ENCODE measurements around the gene LIF. TPM values are rescaled to one million over a fixed set of nuclear protein-coding genes. Genes with fewer than 3 reads are reported as not detected.
"Not testable (repeated sequence)": the region's sequence is repeated elsewhere in the genome, so short reads cannot be mapped to it uniquely, and the experiment has no call there.

LIF gene
- total RNA-seq, 1 donor from 2014 or later: 18.9 TPM

GRCh38 chr22:30238136-30238535 lies 8.4 kb downstream of the LIF start:
- no peak for TF ChIP-seq CTCF (IDR thresholded peaks at IDR 0.05)
- Mint-ChIP-seq H3K4me1 (ENCODE audit: low read depth) (peaks cover 91% of the 10 kb centered on the region), H3K36me3 (ENCODE audit: low read depth) (no peaks in the 10 kb centered on the region), H3K27ac (ENCODE audit: unreplicated experiment) (peak overlapping the region; percentile 77), H3K9me3 (ENCODE audit: low read depth) (no peaks in the 10 kb centered on the region), H3K27me3 (ENCODE audit: low read depth) (no peaks in the 10 kb centered on the region), H3K4me3 (ENCODE audit: unreplicated experiment) (no peak overlapping the region)
- DNase-seq (ENCODE audit: low spot score): no peak

DNA sequence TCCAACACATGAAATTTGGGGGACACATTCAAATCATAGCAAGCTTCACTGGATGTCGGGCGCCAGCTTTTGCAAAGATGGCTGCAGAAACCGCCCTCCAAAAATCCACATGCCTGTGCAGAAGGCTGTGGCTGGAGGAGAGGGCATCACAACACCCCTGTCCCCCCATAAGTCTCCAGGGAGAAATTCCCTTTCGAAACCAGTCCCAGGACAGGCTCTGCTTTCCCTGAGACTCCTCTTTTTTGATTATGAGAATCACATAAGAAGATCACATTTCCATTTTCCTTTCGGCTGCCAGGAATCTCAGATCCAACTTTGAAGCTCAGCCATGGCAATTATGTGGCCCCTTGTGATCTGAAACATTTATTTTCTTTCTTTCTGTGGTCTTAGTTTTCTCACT lies 9.7 kb downstream of the LIF start:
- Mint-ChIP-seq H3K27ac (ENCODE audit: unreplicated experiment) (peak overlapping the region; percentile 88), H3K4me3 (ENCODE audit: unreplicated experiment) (no peak overlapping the region), H3K9me3 (ENCODE audit: low read depth) (no peaks in the 10 kb centered on the region), H3K27me3 (ENCODE audit: low read depth) (no peaks in the 10 kb centered on the region), H3K36me3 (ENCODE audit: low read depth) (no peaks in the 10 kb centered on the region), H3K4me1 (ENCODE audit: low read depth) (peaks cover 91% of the 10 kb centered on the region)
- DNase-seq (ENCODE audit: low spot score): no peak
- TF ChIP-seq CTCF (IDR thresholded peaks at IDR 0.05): no peak

DNA sequence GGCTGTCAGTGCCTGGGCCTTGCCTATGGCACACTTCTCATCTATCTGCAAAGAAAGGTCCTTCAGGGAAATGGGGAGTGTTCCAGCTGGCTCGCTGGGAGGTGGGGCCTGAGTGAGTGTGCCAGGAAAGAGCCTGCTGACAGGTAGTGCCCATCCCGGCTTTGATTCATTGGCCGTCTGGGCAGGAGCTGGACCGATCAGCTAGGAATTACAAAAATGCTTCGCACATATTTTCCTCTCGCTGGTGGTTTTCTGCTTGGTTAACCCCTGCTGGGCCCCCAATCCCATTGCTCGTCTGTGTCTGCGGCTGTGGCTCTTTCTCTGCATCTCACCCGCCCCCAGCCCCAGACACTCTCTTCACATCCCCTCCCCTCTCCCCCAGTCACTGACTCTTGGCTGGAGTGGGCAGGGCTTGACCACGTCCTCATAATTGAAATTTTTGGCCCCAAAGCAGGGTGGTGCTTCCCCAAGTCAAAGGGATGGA lies 10.8 kb downstream of the LIF start:
- peak; percentile 93 for DNase-seq (ENCODE audit: low spot score)
- Mint-ChIP-seq H3K27ac (ENCODE audit: unreplicated experiment) (peak overlapping the region; percentile 88), H3K36me3 (ENCODE audit: low read depth) (no peaks in the 10 kb centered on the region), H3K4me3 (ENCODE audit: unreplicated experiment) (no peak overlapping the region), H3K9me3 (ENCODE audit: low read depth) (no peaks in the 10 kb centered on the region), H3K27me3 (ENCODE audit: low read depth) (no peaks in the 10 kb centered on the region), H3K4me1 (ENCODE audit: low read depth) (peaks cover 80% of the 10 kb centered on the region)
- TF ChIP-seq CTCF (IDR thresholded peaks at IDR 0.05): no peak

DNA sequence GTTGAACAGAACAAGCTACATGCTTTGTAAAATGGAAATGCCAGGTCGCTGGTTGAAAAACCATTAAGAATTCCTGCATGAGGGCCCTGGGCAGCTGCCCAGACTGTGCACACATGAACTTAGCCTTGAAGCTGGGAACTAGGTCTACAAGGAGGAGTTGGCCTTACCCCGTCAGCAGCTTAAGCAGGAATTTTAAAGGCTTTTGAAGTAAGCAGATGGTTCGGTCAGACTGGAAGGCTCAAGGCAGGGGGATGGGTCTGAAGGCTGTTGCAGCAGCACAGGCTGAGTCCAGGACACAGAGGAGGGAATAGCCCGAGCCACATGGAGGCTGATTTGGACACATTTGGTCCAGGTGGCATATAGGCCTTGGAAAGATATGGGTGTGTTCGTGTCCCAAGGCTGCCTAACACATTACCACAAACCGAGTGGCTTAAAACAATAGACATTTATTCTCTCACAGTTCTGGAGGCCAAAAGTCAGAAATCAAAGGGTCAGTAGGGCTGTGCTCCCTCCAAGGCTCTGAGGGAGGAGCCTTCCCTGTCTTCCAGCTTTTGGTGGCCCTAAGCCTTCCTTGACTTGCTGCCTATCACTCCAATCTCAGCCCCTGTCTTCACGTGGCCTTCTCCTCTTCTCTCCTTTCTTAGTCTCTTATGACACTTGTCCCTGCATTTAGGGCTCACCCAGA lies 11.6 kb downstream of the LIF start:
- peak overlapping the region; percentile 88 for H3K27ac Mint-ChIP-seq (ENCODE audit: unreplicated experiment)
- H3K27me3 Mint-ChIP-seq (ENCODE audit: low read depth): no peaks in the 10 kb centered on the region
- H3K9me3 Mint-ChIP-seq (ENCODE audit: low read depth): no peaks in the 10 kb centered on the region
- no peak for DNase-seq (ENCODE audit: low spot score)
- TF ChIP-seq CTCF (IDR thresholded peaks at IDR 0.05): no peak
- no peak overlapping the region for H3K4me3 Mint-ChIP-seq (ENCODE audit: unreplicated experiment)
- no peaks in the 10 kb centered on the region for H3K36me3 Mint-ChIP-seq (ENCODE audit: low read depth)
- H3K4me1 Mint-ChIP-seq (ENCODE audit: low read depth): peaks cover 73% of the 10 kb centered on the region

DNA sequence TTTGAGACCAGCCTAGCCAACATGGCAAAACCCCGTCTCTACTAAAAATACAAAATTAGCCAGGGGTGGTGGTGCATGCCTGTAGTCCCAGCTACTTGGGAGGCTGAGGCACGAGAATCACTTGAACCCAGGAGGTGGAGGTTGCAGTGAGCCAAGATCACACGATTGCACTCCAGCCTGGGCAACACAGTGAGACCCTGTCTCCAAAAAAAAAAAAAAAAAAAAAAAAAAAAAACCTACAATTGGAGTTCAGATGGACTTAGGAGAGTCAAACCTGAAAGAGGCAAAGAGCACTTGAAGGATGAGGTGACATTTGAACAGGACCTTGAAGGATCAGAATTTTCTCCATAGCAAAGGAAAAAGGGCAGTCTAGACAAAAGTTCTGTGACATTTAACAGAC lies 12.2 kb downstream of the LIF start:
- not testable (repeated sequence) for H3K4me3 Mint-ChIP-seq (ENCODE audit: unreplicated experiment); DNase-seq (ENCODE audit: low spot score); H3K36me3 Mint-ChIP-seq (ENCODE audit: low read depth); H3K27me3 Mint-ChIP-seq (ENCODE audit: low read depth); H3K9me3 Mint-ChIP-seq (ENCODE audit: low read depth)
- Mint-ChIP-seq H3K27ac (ENCODE audit: unreplicated experiment) (peak overlapping the region; percentile 88), H3K4me1 (ENCODE audit: low read depth) (peaks cover 68% of the 10 kb centered on the region)

DNA sequence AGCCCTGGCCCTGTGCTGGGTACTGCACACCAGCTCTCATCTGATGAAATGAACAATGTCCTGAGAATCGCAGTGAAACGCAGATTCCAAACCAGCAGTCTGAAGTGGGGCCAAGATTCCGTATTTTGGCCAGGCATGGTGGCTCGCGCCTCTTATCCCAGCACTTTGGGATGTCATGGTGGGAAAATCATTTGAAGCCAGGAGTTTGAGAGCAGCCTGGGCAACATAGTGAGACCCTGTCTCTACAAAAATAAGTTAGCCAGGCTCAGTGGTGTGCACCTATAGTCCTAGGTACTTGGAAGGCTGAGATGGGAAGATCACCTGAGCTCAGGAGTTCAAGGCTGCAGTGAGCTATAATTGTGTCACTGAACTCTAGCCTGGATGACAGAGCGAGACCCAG lies 13.0 kb downstream of the LIF start:
- no peaks in the 10 kb centered on the region for H3K27me3 Mint-ChIP-seq (ENCODE audit: low read depth)
- no peak overlapping the region for H3K4me3 Mint-ChIP-seq (ENCODE audit: unreplicated experiment)
- no peaks in the 10 kb centered on the region for H3K36me3 Mint-ChIP-seq (ENCODE audit: low read depth)
- no peak overlapping the region for H3K27ac Mint-ChIP-seq (ENCODE audit: unreplicated experiment)
- H3K9me3 Mint-ChIP-seq (ENCODE audit: low read depth): no peaks in the 10 kb centered on the region
- no peak for DNase-seq (ENCODE audit: low spot score)
- no peak for TF ChIP-seq CTCF (IDR thresholded peaks at IDR 0.05)
- peaks cover 66% of the 10 kb centered on the region for H3K4me1 Mint-ChIP-seq (ENCODE audit: low read depth)
